ENCODE results near the gene HYI.

Gene HYI

GRCh38 chr1:43493661-43494450 is 40.1 kb upstream of the HYI start:
- no peak overlapping the region for H3K27ac ChIP-seq (replicated peaks)
- TF ChIP-seq GABPA (IDR thresholded peaks at IDR 0.05; ENCODE audit: low read depth), result no peak
- TF ChIP-seq, protein P1, sequence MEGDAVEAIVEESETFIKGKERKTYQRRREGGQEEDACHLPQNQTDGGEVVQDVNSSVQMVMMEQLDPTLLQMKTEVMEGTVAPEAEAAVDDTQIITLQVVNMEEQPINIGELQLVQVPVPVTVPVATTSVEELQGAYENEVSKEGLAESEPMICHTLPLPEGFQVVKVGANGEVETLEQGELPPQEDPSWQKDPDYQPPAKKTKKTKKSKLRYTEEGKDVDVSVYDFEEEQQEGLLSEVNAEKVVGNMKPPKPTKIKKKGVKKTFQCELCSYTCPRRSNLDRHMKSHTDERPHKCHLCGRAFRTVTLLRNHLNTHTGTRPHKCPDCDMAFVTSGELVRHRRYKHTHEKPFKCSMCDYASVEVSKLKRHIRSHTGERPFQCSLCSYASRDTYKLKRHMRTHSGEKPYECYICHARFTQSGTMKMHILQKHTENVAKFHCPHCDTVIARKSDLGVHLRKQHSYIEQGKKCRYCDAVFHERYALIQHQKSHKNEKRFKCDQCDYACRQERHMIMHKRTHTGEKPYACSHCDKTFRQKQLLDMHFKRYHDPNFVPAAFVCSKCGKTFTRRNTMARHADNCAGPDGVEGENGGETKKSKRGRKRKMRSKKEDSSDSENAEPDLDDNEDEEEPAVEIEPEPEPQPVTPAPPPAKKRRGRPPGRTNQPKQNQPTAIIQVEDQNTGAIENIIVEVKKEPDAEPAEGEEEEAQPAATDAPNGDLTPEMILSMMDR (IDR thresholded peaks at IDR 0.05; ENCODE audit: insufficient read depth, low read length), result no peak
- TF ChIP-seq POLR2AphosphoS5 (IDR thresholded peaks at IDR 0.05; ENCODE audit: low read depth), result no peak
- TF ChIP-seq, protein P2, sequence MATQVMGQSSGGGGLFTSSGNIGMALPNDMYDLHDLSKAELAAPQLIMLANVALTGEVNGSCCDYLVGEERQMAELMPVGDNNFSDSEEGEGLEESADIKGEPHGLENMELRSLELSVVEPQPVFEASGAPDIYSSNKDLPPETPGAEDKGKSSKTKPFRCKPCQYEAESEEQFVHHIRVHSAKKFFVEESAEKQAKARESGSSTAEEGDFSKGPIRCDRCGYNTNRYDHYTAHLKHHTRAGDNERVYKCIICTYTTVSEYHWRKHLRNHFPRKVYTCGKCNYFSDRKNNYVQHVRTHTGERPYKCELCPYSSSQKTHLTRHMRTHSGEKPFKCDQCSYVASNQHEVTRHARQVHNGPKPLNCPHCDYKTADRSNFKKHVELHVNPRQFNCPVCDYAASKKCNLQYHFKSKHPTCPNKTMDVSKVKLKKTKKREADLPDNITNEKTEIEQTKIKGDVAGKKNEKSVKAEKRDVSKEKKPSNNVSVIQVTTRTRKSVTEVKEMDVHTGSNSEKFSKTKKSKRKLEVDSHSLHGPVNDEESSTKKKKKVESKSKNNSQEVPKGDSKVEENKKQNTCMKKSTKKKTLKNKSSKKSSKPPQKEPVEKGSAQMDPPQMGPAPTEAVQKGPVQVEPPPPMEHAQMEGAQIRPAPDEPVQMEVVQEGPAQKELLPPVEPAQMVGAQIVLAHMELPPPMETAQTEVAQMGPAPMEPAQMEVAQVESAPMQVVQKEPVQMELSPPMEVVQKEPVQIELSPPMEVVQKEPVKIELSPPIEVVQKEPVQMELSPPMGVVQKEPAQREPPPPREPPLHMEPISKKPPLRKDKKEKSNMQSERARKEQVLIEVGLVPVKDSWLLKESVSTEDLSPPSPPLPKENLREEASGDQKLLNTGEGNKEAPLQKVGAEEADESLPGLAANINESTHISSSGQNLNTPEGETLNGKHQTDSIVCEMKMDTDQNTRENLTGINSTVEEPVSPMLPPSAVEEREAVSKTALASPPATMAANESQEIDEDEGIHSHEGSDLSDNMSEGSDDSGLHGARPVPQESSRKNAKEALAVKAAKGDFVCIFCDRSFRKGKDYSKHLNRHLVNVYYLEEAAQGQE (IDR thresholded peaks at IDR 0.05; ENCODE audit: insufficient replicate concordance, low read depth), result no peak
- TF ChIP-seq SPI1 (IDR thresholded peaks at IDR 0.05; ENCODE audit: borderline replicate concordance, low read depth), result no peak
- H3K4me3 ChIP-seq (replicated peaks; ENCODE audit: insufficient read depth, low read length), result no peak overlapping the region
- no peak for DNase-seq (ENCODE audit: low read depth in 1 of 2, low spot score in 1 of 2)
- peaks cover 2% of the 10 kb centered on the region for H3K27me3 ChIP-seq (ENCODE audit: insufficient read depth, poor library complexity, severe bottlenecking)

DNA sequence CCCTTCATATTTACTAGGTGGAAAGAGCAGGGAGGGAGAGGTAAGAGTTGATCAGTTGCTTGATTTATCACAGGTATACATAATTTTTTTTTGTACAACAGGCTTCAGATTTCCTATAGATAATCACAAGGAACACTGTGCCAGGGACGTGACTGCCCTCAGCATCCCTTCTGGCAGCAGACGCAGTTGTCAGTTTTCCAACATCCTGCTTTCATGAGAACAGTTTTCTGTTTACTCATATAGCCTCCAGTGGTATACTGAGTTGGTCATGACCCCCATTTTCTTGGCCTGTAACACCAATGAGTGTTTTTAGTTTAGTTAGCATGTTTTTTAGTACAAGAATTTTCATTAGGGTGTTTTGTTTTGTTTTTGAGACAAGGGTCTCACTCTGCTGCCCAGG is 39.1 kb upstream of the HYI start:
- H3K27ac ChIP-seq (replicated peaks), result no peak overlapping the region
- H3K4me3 ChIP-seq (replicated peaks; ENCODE audit: insufficient read depth, low read length), result no peak overlapping the region
- DNase-seq (ENCODE audit: low read depth in 1 of 2, low spot score in 1 of 2), result no peak
- peaks cover 2% of the 10 kb centered on the region for H3K27me3 ChIP-seq (ENCODE audit: insufficient read depth, poor library complexity, severe bottlenecking)
- TF ChIP-seq, protein P2 (IDR thresholded peaks at IDR 0.05; ENCODE audit: insufficient replicate concordance, low read depth), result no peak
- TF ChIP-seq POLR2AphosphoS5 (IDR thresholded peaks at IDR 0.05; ENCODE audit: low read depth), result no peak
- TF ChIP-seq GABPA (IDR thresholded peaks at IDR 0.05; ENCODE audit: low read depth), result no peak
- no peak for TF ChIP-seq SPI1 (IDR thresholded peaks at IDR 0.05; ENCODE audit: borderline replicate concordance, low read depth)
- TF ChIP-seq, protein P1 (IDR thresholded peaks at IDR 0.05; ENCODE audit: insufficient read depth, low read length), result no peak

DNA sequence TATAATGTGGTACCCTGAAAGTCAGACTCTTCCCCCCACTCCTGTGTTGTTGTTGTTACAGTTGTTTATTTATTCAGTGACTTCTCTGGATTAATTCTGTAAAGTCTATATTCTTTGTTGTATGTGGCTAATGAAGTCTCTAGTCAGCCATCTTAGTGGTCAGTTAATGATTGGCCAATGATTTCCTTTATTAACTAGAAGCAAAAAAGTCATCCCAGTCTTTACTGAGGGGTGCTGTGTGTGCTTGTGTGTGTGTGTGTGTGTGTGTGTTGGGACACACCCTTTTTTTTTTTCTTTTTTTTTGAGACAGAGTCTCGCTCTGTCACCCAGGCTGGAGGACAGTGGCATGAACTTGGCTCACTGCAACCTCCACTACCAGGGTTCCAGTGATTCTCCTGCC is 37.3 kb upstream of the HYI start:
- H3K4me3 ChIP-seq (replicated peaks; ENCODE audit: insufficient read depth, low read length), result no peak overlapping the region
- peaks cover 2% of the 10 kb centered on the region for H3K27me3 ChIP-seq (ENCODE audit: insufficient read depth, poor library complexity, severe bottlenecking)
- no peak for TF ChIP-seq POLR2AphosphoS5 (IDR thresholded peaks at IDR 0.05; ENCODE audit: low read depth)
- TF ChIP-seq GABPA (IDR thresholded peaks at IDR 0.05; ENCODE audit: low read depth), result no peak
- TF ChIP-seq SPI1 (IDR thresholded peaks at IDR 0.05; ENCODE audit: borderline replicate concordance, low read depth), result no peak
- TF ChIP-seq, protein P1 (IDR thresholded peaks at IDR 0.05; ENCODE audit: insufficient read depth, low read length), result no peak
- TF ChIP-seq, protein P2 (IDR thresholded peaks at IDR 0.05; ENCODE audit: insufficient replicate concordance, low read depth), result no peak
- no peak overlapping the region for H3K27ac ChIP-seq (replicated peaks)
- no peak for DNase-seq (ENCODE audit: low read depth in 1 of 2, low spot score in 1 of 2)
